GM21390 (cell line): ENCODE measurements around the gene NOXO1.

ENCODE experiments used
- ATAC-seq: cut with Tn5 transposase; IDR thresholded peaks from one replicate; pipeline ENCODE4 v1.9.1; 2021; ENCODE audit not compliant: unreplicated experiment

NOXO1 gene

DNA sequence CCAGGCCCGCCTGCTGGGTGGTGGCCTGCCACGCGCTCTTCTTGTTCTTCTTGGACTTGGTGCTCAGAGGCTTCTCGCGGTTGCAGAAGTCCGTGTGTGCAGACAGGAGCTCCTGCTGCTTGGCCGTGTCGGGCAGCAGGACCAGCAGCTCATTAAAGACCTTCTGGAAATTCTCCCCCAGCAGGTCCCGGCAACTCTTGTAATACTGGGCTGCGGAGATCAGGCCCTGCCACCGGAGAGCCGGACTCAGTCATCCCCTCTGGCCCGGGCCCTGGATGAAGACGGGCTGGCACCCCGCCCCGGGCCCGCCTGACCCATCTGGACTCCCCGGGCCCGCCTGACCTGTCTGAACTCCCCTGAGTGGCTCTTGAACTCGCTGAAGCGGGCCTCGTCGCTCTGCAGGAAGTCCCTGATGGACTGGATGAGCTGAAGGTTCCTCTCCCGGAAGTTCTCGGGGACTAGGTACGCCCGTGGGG, 17.1 kb upstream of the NOXO1 start:
- ATAC-seq, result no peak

DNA sequence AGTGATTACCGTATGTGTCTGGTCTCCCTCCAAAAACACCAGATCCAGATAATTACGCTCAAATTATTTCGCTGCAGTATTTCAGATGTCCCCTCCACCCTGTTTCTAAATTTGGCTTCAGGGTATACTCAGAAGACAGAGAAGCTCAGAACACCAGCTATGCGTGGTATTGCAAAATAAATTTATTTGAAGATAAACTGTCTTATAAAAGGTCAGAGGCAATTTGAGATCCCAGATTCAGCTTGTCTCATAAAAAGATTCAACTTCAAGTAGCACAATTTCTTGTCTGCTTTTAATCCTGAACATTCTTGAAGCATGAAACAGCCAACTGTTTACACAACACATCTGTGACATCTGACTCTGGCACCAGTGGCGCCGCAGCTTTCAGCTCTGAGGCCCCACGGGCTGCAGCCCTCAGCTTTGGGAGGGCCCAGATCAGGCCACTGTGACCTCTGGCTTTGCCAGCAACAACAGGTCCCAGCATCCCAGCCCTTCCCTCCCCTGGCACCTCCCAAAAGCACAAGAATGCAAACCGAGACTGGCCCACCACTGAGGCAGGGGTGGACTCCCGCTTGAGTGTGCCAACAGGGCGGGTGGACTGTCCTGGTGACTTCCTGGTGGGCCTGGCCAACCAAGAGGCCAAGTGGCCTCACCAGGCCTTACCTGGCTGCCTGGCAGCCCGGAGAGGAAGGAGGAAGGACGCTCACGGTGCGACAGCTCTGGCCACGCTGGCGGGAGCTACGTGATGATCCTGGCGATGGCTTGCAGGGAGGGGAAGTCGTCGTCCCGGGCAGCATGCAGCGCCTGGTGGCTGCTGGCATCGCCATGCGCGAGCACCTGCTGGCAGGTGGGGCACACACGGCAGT, 16.5 kb upstream of the NOXO1 start:
- no peak for ATAC-seq

- no peak for ATAC-seq
Observed at GRCh38 chr16:1993731-1994131, 12.5 kb upstream of the NOXO1 start.

DNA sequence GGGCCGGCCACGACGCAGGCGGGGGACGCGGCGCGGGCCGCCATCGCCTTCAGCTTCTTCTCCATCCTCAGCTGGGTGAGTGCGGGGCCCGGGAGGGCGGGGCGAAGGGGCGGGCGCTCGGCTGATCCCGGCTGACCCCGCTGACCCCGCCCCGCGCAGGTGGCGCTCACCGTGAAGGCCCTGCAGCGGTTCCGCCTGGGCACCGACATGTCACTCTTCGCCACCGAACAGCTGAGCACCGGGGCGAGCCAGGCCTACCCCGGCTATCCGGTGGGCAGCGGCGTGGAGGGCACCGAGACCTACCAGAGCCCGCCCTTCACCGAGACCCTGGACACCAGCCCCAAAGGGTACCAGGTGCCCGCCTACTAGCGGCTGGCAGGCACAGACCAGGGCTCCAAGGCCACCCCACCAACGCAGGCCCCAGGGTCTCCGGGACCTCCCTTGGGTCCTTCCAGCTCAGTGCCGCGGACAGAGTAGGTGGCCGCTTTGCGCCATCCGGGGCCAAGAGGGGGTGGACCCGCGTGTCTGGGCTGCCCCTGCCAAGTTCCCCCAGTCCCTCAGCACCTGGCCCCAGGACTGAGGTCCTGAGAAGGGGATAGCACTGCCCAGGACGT, 11.5 kb upstream of the NOXO1 start:
- no peak for ATAC-seq

GRCh38 chr16:1991948-1992703, 10.9 kb upstream of the NOXO1 start:
- peak; percentile 42 for ATAC-seq

- ATAC-seq, result no peak
Observed at GRCh38 chr16:1991588-1991947, 10.3 kb upstream of the NOXO1 start.

GRCh38 chr16:1991135-1991551, 9.9 kb upstream of the NOXO1 start:
- ATAC-seq, result peak; percentile 28

DNA sequence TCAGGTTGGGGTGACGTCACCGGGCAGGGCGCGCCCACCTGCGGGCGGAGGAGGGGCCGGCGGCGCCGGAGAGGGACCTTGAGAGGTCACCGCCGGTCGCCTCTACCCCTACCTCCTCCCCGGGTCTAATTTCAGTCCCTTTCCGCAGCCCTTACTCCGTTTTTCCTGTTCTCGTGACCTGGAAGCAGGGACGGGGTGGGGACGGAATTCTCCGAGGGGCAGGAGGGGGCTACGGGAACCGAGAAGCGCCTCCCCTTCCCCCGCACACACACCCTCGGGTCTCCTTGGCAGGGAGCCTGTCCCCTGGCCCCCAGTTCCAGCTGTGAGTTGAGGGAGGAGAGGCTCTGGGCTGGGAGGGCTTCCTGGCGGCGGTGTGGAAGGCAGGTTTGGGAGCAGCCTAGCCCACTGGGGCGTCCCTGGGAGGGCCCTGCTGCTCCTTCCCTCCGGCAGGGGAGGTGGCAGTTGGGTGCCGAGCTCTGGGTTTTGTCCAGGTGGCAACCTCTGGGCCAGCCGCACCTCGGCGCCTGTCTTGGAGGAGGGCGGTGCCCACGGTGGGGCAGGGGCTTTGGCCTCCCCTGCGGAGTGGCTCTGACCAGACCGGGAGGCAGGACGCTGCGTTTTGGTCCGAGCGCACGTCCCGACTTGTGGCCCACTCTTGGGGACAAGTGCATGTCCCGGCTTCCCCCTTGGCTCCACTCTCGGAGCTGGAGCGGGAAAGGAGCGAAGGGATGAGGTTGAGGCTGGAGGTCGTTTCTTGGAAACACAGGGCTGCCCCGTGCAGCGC, 9.3 kb upstream of the NOXO1 start:
- no peak for ATAC-seq

DNA sequence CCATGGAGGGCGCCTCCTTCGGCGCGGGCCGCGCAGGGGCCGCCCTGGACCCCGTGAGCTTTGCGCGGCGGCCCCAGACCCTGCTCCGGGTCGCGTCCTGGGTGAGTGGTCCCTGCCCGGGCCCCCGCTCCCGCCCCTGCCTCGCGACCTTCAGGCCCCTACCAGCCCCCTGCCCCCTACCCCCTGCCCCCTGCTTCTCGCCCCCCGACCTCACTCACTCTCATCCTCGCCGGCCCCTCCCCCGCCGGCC, 8.8 kb upstream of the NOXO1 start:
- ATAC-seq, result no peak

DNA sequence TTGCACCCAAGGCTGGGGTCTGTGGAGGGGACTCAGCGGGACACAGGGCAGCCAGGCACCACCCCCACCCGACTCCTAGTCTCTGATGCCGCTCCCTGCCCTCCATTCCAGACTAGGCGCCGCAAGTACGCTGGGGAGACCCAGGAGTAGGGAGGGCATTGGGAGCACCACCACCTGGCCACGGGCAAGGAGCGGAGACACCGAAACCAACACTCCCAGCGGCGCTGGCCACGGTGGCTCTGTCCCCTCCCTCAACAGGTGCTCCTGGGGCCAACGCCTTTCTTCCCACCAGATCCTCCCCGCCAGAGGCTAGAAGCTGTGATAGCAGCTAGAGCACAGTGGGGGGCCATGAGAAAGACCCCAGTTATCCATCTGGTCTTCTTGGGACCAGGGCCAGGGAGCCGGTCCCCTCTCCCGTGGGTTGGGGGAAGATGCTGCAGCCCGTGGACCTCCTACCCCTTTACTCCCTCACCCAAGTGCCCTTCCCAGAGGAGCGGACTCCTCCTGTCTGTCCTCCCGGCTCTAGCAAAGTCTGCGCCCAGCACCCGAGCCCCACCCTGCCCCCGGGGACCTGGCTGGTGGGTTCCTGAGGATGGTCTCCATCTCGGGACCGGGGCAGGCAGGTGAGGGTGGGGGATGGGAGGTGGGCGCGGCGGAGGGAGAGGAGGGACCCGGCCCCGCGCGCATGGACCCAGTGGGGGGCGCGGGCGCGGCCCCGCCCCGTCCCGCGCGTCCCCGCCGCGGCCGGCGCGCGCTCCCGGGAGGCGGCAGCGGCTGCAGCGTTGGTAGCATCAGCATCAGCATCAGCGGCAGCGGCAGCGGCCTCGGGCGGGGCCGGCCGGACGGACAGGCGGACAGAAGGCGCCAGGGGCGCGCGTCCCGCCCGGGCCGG, 8.2 kb upstream of the NOXO1 start, which contains the start of gene SYNGR3:
SYNGR3 (plus strand) TSS at position 762 of the 892 bp plus-strand sequence. CDS start 133 bp downstream, outside the sequence.
- no peak for ATAC-seq

DNA sequence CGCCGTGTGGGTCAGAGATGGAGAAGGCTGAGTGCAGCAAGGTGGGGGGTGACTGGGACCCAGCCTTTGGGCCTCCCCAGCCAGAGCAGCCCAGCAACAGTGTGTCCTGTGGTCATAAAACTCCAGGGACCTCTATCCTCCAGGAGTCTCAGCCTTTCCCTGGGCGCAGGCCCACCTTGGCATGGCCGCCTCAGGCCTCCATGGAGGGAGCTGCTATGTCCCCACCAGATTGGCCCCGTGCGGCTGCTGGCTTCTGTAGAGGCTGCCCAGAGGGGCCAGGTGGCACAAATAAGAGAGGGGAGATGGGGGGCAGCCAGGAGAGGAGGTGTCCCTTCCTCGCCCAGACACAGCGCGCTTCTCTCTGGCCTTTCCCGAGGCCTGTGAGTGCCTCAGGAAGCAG, 5.9 kb upstream of the NOXO1 start:
- ATAC-seq, result no peak

DNA sequence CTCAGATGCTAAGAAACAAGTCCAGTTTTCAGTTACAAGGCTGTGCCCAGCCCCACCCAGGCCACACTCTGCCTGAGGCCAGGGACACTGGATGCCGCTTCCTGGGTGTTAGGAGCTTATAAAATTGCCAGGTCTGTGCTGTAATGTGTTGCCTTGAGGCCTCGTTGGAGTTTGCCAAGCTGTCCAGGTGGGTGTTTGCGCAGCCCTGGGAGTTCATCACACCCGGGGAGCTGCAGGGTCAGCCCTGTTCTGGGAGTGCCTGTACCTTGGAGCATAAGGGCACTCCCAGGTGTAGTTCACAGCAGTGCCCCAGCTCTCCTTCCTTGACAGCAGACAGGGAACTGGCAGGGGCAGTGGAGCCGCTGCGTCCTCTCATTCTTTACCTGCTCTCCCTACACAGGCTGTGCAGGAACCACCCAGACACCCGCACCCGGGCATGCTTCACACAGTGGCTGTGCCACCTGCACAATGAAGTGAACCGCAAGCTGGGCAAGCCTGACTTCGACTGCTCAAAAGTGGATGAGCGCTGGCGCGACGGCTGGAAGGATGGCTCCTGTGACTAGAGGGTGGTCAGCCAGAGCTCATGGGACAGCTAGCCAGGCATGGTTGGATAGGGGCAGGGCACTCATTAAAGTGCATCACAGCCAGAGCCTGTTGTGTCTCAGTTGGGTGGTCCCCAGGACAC, 4.3 kb upstream of the NOXO1 start:
- no peak for ATAC-seq

- ATAC-seq, result peak; percentile 2
Observed at GRCh38 chr16:1984347-1985225, 3.3 kb upstream of the NOXO1 start.

DNA sequence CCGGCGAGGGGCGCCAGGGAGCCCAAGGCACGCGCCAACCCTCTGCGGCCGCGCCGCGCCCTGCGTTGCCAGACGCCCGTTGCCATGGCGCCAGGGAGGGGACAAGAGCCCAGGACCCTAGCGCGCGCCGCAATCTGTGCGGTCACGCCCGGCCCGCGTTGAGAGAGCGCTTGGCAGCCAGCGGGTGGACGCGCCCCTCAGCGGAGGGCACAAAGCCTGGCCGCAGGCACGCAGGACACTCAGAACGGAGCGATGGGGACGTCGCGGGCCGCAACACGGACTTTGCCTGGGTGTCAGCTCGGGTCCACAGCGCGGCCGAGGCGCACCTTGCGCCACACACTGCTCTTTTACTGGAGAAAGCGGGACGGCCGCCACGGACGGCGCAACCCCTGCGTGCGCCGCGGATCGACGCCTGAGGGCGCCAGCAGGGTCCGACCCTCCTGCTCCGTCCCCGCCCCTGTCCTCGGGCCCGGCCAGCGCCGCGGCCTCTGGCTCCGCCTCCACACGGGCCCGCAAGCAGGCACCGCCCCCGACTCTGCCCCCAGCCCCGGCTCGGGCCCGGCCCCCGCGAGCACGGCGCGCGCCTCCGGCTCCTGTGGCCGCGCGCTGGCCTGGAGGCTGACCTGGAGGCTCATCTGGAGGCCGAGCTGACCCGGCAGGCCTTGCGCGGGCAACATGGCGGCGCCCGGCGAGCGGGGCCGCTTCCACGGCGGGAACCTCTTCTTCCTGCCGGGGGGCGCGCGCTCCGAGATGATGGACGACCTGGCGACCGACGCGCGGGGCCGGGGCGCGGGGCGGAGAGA, 2.5 kb upstream of the NOXO1 start, which contains the start of gene GFER:
GFER (plus strand) TSS at position 650 of the 803 bp plus-strand sequence; CDS start at position 676, 26 bp downstream.
- ATAC-seq, result peak; percentile 65

DNA sequence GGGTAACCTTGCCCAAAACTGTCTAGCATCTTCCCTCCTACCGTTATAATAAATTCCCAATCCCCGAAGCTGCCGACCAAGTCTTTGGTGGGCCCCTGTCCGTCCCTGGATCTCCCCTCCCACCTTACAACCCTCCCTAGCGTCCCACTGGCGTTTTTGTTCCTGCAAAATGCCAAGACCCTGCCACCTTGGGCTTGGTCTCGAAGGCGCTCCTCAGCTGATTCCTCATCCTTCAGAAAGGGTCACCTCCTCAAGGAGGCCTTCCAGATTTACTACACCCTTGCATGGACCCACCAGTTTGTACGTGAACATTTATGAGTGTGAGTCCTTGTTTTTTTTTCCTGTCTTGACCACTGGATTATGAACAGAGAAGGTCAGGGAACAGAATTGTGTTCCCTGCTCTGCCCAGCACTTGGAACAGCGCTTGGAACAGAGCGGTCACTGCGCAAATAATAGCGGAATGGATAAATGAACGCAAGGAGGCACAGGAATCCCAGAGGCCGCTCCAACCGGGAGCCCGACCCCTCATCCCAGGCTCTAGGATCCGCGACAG, 1.8 kb upstream of the NOXO1 start:
- no peak for ATAC-seq

DNA sequence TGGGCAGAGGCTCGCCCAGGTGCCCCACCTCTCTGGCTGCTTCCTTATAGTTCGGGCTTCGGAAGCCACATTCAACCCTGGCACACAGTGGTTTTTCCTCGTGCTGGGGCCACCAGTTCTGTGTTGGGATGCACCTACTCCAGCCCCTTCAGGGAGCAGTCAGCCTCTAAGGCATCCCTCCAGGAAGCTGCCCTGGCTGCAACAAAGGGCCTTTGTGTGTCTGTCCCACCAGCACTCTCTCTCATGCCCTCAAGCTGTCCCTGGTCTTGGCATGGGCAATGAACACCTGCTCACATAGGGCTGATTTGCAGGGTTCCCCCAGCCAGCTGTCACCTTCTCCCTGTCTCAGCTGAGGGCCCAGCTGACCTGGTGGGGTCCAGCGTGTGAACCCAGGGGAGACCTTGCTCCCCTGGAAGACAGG, 754 bp upstream of the NOXO1 start:
- ATAC-seq, result no peak

DNA sequence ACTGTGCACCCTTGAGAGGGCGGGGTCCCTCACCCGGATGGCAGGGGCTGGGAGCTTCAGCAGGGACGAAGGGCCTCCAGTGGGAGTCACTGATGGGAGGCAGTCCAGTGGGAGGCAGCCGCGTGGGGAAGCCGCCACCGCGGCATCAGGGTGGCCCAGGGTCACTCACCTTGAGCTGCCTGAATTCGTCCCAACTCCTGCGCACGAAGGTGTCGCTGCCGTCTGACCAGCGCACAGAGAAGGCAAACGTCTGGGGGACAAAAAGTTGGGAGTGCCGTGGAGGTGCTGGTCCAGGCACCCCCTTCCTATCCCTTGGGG, 540 bp downstream of the NOXO1 start:
- ATAC-seq, result no peak
